ENCODE measurements around the gene MFAP1.
"Not testable (repeated sequence)": the region's sequence is repeated elsewhere in the genome, so short reads cannot be mapped to it uniquely, and the experiment has no call there.

Gene MFAP1

GRCh38 chr15:43815064-43815463 is 9.4 kb downstream of the MFAP1 start:
- not testable (repeated sequence) for DNase-seq

DNA sequence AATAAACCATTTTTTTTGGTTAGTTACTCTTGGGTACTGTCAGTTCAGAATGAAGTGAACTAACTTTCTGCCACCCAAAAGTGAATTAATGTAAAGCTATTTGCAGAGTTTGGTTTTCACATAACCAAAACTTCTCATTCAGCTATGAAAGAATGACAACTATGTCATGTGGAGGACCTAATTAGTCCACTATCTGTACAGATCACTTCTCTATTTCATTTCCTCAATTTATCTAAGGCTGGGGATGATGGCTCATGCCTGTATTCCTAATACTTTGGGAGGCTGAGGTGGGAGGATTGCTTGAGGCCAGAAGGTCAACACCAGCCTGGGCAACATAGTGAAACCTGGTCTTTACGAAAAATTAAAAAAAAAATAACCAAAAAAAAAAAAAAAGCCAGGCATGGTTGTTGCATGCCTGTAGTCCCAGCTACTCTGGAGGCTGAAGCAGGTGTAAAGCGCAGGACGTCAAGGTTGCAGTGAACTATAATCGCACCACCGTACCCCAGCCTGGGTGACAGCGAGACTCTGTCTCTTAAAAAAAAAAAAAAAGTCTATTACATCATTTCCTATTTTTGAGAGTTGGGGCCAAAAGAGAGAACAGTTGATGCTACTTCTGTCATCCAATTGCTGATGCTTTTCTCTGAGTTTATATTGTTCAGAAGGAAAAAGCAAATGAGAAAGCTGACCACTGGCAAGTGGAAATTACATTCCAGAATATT is 15.4 kb downstream of the MFAP1 start:
- no peak for DNase-seq

DNA sequence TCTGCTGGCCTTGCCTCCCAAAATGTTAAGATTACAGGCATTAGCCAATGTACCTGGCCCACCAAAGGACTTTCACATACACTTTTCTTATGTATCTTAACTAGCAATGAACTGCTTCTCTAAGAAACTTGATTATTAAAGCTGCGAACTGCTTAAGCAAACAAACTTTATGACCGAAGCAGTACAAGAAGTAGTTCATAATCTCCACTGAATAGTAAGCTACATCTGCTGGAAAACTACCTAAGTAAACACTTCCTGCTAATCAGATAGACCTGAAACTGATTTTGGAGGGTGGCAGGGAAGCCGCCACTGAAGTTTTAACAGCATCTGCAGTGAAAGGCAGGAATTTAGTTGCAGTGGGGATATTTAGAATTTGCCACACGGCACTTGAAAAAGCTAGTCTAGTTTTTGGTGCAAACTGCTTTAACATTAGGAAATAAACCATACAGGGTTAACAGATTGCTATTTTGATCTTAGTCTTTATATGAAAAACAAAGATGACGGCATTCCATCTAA is 16.0 kb downstream of the MFAP1 start:
- DNase-seq = no peak

DNA sequence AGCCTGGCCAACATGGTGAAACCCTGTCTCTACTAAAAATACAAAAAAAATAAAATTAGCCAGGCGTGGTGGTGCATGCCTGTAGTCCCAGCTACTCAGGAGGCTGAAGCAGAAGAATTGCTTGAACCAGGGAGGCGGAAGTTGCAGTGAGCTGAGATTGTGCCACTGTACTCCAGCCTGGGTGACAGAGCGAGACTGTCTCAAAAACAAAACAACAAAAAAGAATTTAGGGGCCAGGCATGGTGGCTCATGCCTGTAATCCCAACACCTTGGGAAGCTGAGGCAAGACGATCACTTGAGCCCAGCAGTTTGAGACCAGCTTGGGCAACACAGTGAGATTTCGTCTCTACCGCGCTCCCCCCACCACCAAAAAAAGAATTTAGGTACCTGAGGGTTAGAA is 21.8 kb downstream of the MFAP1 start:
- not testable (repeated sequence) for DNase-seq

GRCh38 chr15:43800286-43801141 is 24.0 kb downstream of the MFAP1 start, which contains the start of gene HYPK:
Gene HYPK, plus strand, starts transcription at chr15:43800599. Its CDS starts 24 bp downstream, at chr15:43800623.
- peak; percentile 94 for DNase-seq

DNA sequence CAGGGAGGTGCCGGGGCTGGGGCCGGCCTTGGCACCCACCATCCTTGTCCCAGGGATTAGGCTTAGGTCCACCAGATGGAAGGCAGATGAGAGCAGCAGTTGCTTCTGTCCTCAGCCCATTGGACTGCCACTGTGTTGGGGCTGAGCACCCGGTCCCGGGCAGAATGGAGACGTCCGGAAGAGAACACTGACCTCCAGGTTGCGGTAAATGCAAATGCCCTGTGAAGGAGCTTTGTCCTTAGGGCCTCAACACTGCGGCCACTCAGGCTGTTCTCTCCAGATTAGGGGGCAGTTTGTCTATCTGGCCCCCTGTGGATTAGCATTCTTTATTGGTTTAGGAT is 24.6 kb downstream of the MFAP1 start, which contains the start of gene SERINC4:
SERINC4 (minus strand) TSS at position 276 of the 341 bp plus-strand sequence; CDS start at position 42, 234 bp downstream.
- DNase-seq = no peak

GRCh38 chr15:43799209-43799944 is 25.1 kb downstream of the MFAP1 start:
- DNase-seq = no peak

GRCh38 chr15:43796566-43796965 is 27.9 kb downstream of the MFAP1 start:
- no peak for DNase-seq

GRCh38 chr15:43795997-43796396 is 28.5 kb downstream of the MFAP1 start:
- DNase-seq = no peak

- no peak for DNase-seq
Observed at GRCh38 chr15:43795197-43795596, 29.3 kb downstream of the MFAP1 start.

- no peak for DNase-seq
Observed at GRCh38 chr15:43794269-43795037, 30.0 kb downstream of the MFAP1 start.

- no peak for DNase-seq
Observed at GRCh38 chr15:43793647-43794046, 30.8 kb downstream of the MFAP1 start.

- peak; percentile 51 for DNase-seq
Observed at GRCh38 chr15:43792761-43793476, 31.6 kb downstream of the MFAP1 start.

DNA sequence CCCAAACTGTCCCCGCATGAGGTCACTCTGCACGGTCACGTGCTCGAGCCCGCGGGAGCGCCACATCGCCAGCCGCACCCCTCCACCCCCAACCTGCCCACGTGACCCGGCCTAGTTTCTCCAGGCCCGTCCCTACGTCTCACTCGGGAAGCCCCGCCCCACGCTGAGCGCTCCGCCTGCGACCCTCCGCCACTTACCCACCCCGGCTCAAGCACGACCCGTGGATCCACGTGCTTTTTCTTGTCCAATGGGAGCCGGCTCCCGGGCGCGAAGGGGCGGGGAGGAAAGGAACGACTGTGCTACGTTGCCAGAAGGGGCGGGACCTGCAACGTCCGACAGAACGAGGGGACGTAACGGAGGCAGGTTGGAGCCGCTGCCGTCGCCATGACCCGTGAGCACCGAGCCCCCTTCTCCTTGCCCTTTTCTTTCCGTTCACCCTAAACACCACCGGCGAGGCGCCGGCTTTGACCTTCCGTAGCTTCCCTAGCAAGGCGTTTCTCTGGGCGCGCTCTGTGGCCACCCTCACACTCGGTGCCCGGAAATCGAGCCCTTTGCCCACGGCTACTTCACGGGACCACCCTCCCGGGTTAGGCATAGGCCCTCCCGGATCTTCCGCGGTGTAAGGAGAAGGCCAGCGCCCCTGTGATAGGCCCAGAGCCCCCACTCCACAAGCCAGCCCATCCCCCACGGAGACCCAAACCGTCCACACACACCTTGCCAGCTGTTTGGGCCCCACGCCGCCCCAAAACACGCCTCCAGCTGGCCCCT is 32.3 kb downstream of the MFAP1 start, which contains the start of gene SERF2:
SERF2 (plus strand) TSS at position 328 of the 768 bp plus-strand sequence; CDS start at position 385, 57 bp downstream.
- DNase-seq = peak; percentile 100

GRCh38 chr15:43789409-43789808 is 35.1 kb downstream of the MFAP1 start:
- DNase-seq = no peak

- DNase-seq = no peak
Observed at GRCh38 chr15:43779016-43779415, 45.5 kb downstream of the MFAP1 start.

- DNase-seq = peak; percentile 88
Observed at GRCh38 chr15:43777267-43777914, 47.1 kb downstream of the MFAP1 start.

- peak; percentile 82 for DNase-seq
Observed at GRCh38 chr15:43776718-43777266, 47.7 kb downstream of the MFAP1 start, which contains the start of gene ELL3. Gene ELL3, minus strand, starts transcription at chr15:43776966. Its CDS starts 65 bp downstream, at chr15:43776901.

- DNase-seq = no peak
Observed at GRCh38 chr15:43776101-43776717, 48.3 kb downstream of the MFAP1 start.
